ENCODE measurements around the gene CATSPERB. TPM values are rescaled to one million over a fixed set of nuclear protein-coding genes. Genes with fewer than 3 reads are reported as not detected.
A peak's percentile ranks its signal among the peaks of the same experiment; 100 is the strongest.
"Not testable (repeated sequence)": the region's sequence is repeated elsewhere in the genome, so short reads cannot be mapped to it uniquely, and the experiment has no call there.

CATSPERB gene
- total RNA-seq, 6 experiments from 2014 or later = 0.19 to 0.55 (median 0.38) TPM; not detected in 1

GRCh38 chr14:91573528-91573893, 158.4 kb downstream of the CATSPERB start:
- no peak overlapping the region for H3K4me3 ChIP-seq
- no peaks in the 10 kb centered on the region for H3K36me3 ChIP-seq
- H3K4me1 ChIP-seq = no peaks in the 10 kb centered on the region
- intact Hi-C loops (cut with DNase I) = no loop called here
- no peak for ATAC-seq
- TF ChIP-seq POLR2A (IDR thresholded peaks at IDR 0.05) (no peak), CTCF (IDR thresholded peaks at IDR 0.05) (no peak)
- no peak for DNase-seq
- H3K9me3 ChIP-seq = no peaks in the 10 kb centered on the region
- no peaks in the 10 kb centered on the region for H3K27me3 ChIP-seq
- no peak overlapping the region for H3K27ac ChIP-seq

GRCh38 chr14:91570021-91570420, 161.9 kb downstream of the CATSPERB start:
- H3K27me3 ChIP-seq = no peaks in the 10 kb centered on the region
- 63% methylated on average over 1 of the region's 1 CpG for WGBS (ENCODE audit: insufficient coverage, low coverage, low lambda C conversion rate, missing lambda C conversion rate)
- H3K9me3 ChIP-seq = no peaks in the 10 kb centered on the region
- H3K27ac ChIP-seq = no peak overlapping the region
- DNase-seq (no peak), ATAC-seq (no peak)
- TF ChIP-seq POLR2A (IDR thresholded peaks at IDR 0.05) (no peak), CTCF (IDR thresholded peaks at IDR 0.05) (no peak)
- H3K36me3 ChIP-seq = no peaks in the 10 kb centered on the region
- intact Hi-C loops (cut with DNase I) = no loop called here
- H3K4me1 ChIP-seq = no peaks in the 10 kb centered on the region
- no peak overlapping the region for H3K4me3 ChIP-seq

GRCh38 chr14:91569301-91569700, 162.6 kb downstream of the CATSPERB start:
- TF ChIP-seq CTCF (IDR thresholded peaks at IDR 0.05) (no peak), POLR2A (IDR thresholded peaks at IDR 0.05) (no peak)
- Histone ChIP-seq H3K27me3 (no peaks in the 10 kb centered on the region), H3K9me3 (no peaks in the 10 kb centered on the region), H3K4me1 (no peaks in the 10 kb centered on the region), H3K4me3 (no peak overlapping the region), H3K27ac (no peak overlapping the region), H3K36me3 (no peaks in the 10 kb centered on the region)
- no peak for DNase-seq
- no peak for ATAC-seq
- intact Hi-C loops (cut with DNase I) = no loop called here

GRCh38 chr14:91568626-91569025, 163.3 kb downstream of the CATSPERB start:
- H3K9me3 ChIP-seq = no peaks in the 10 kb centered on the region
- TF ChIP-seq CTCF (IDR thresholded peaks at IDR 0.05) (peak; percentile 31 to 65 (median 48)), POLR2A (IDR thresholded peaks at IDR 0.05) (no peak)
- H3K4me1 ChIP-seq = no peaks in the 10 kb centered on the region
- 76% methylated on average over 3 of the region's 4 CpGs for WGBS (ENCODE audit: insufficient coverage, low coverage, low lambda C conversion rate, missing lambda C conversion rate)
- no peak overlapping the region for H3K27ac ChIP-seq
- H3K4me3 ChIP-seq = no peak overlapping the region
- no peaks in the 10 kb centered on the region for H3K36me3 ChIP-seq
- H3K27me3 ChIP-seq = no peaks in the 10 kb centered on the region
- peak; percentile 93 to 99 (median 94) for ATAC-seq
- peak in 2 of 3 donors; percentile 65 to 68 for DNase-seq
- intact Hi-C loops (cut with DNase I) = no loop called here

GRCh38 chr14:91567827-91568226, 164.1 kb downstream of the CATSPERB start:
- H3K27me3 ChIP-seq; H3K4me3 ChIP-seq; DNase-seq; intact Hi-C loops (cut with DNase I); ATAC-seq; H3K4me1 ChIP-seq; H3K9me3 ChIP-seq; H3K36me3 ChIP-seq; H3K27ac ChIP-seq: not testable (repeated sequence)
- WGBS (ENCODE audit: insufficient coverage, low coverage, low lambda C conversion rate, missing lambda C conversion rate) = 47% methylated on average over 4 of the region's 4 CpGs
